Stimulated activated naive CD4-positive, alpha-beta T cell (primary cell): Measurements from ENCODE around the gene ELOVL5.
"Not testable (repeated sequence)": the region's sequence is repeated elsewhere in the genome, so short reads cannot be mapped to it uniquely, and the experiment has no call there.

ENCODE experiments used
- DNase-seq, 6 experiments: peaks; one replicate each; lab custom pipeline; 2025; lab: John Stamatoyannopoulos, UW

Gene ELOVL5, protein sequence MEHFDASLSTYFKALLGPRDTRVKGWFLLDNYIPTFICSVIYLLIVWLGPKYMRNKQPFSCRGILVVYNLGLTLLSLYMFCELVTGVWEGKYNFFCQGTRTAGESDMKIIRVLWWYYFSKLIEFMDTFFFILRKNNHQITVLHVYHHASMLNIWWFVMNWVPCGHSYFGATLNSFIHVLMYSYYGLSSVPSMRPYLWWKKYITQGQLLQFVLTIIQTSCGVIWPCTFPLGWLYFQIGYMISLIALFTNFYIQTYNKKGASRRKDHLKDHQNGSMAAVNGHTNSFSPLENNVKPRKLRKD

DNA sequence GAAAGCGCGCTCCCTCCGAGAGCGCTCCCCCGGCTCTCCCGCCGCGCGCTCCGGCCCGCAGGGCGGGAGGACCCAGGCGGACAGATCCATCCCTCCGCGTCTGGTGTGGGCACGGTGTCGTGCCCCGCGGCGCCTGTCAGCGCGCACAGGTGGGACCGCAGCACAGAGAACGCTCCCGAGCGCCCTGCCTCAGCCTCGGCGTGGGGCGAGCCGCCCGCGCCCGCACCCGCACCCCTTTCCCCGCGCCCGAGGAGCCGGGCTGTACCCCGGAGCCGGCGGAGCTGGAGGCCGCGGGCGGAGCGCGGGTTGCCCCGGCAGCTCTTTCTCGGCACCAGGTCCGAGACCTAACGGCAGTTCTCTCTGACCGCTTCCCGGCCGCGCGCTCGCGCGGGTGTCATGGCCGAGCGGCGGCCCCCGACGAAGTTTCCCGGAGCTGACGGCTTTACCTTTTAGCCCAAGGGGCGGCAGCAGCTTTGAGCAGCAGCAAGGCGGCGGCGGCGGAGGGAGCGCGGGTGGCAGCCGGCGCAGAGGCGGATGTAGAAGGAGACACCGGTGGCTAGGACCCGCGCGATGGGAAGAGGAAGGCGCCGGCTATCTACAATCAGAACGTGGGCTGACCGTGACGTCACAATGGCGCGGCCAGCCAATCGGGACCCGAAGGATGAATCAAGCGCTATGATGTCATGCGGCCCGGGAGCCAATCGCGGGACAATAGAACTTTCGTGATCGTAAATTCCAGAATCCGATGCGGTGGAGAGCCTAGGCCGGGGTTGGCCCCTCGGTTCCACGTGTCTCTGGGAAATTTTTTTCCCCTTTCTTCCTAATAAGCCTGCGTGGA, at the start of gene ELOVL5:
ELOVL5 (minus strand) TSS at position 580 of the 838 bp plus-strand sequence. CDS start 53,251 bp downstream, outside the sequence.
- peak; percentile 81 to 96 (median 87) for DNase-seq

DNA sequence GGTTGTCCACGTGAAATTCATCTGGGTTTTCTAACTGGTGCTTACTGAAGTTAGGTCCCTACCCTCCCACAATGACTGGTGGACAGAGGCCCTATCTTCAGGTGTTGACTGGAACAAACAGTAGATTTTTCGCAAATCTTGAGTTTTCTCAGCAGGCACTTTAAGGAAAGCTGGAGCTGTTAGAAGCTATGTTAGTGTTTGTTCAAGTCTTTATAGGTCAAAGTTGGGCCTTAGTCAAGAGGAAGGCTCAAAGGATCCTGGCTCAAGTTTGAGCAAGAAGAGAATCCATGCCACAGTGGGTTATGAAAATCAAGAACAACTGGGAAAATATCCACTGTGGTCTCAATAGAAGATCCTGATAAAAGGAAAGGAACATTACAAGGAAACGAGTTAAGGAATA, 48.5 kb upstream of the ELOVL5 start:
- DNase-seq, result no peak

DNA sequence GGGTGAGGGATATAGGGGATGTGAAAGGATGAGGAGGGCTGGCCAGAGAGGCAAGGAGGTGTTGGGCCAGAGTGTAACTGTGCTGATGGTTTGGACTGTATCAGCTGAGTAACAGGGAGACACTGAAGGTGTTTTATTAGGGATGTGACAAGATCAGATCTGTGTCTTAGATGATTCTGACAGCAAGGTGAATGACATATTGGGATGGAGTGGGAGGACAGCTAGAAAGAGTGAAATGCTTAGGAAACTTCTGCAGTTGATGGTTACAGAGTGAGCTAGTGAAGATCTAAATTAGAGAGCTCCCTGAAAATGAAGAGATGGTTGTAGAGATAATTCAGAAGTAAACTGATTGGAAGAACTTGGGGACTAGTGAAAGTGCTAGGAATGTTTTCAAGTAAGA, 47.2 kb upstream of the ELOVL5 start:
- no peak for DNase-seq

DNA sequence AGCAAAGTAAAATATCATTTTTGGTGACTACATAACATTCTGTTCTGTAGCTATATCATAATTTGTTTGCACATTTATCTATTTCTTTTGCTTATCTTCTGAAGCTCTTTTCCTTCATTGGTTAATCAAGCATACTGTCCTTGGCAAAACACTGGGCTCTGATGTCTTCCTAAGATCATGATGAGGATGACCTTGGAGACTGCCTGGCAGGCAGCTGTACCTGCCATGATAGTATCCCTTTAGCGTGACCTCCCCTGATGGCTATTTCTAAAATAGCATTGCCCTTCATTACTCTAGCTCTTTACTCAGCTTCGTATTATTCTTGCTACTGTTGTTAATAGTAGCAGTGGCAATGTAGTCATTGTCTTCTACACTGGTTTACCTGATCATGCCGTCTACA, 46.0 kb upstream of the ELOVL5 start:
- DNase-seq, result no peak

DNA sequence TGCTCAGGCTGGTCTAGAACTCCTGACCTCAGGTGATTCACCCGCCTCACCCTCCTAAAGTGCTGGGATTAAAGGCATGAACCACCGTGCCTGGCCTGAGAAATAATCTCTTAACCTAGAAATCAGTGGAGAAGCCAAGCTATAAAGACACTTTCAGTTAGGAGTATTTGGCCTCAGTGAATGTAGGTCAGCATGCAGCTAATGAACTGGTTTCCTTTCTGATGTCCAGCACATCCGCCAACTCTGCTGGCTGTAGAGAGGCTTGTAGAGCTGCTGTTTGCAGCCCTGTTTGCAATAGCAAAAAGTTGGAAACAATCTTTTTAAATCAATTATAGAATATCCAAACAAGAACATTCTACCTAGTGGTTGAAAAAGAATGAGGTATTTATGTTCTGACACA, 42.4 kb upstream of the ELOVL5 start:
- no peak for DNase-seq

DNA sequence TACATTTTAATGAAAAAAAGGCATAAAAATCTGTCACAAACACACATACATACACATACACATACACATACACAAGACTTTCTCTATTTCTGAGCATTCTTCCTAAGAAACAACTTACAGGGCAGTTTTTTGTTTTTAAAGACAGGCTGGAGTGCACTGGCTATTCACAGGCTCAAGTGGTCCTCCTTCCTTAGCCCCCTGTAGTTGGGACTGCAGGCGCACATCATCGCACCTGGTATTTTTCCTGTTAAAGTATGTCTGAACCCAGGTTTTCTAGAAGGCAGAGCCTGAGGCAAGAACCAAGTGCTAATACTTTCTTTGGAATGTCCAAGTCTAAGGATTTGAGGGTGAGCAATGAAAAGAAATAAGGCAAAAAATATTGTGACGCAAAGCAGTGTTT, 41.3 kb upstream of the ELOVL5 start:
- no peak for DNase-seq

DNA sequence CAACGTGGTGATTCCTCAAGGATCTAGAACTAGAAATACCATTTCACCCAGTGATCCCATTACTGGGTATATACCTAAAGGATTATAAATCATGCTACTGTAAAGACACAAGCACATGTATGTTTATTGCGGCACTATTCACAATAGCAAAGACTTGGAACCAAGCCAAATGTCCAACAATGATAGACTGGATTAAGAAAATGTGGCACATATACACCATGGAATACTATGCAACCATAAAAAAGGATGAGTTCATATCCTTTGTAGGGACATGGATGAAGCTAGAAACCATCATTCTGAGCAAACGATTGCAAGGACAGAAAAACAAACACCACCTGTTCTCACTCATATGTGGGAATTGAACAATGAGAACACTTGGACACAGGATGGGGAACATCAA, 39.9 kb upstream of the ELOVL5 start:
- DNase-seq, result not testable (repeated sequence)

DNA sequence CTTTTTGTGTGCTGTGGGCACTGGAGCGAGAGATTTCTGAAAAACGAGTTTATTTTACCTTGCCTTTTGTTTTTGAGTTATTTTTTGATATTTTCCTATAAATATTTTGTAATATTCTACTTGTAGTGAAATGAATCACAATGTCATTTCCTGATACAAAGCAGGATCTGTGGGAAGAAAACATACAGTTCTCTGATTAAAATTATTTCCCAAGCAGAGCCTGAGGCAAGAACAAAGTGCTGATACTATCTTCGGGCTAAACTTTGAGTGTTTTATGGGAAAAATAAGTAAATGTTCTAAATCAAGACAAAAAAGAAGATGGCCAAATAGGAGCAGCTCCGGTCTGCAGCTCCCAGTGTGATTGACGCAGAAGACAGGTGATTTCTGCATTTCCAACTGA, 33.7 kb upstream of the ELOVL5 start:
- DNase-seq, result no peak

DNA sequence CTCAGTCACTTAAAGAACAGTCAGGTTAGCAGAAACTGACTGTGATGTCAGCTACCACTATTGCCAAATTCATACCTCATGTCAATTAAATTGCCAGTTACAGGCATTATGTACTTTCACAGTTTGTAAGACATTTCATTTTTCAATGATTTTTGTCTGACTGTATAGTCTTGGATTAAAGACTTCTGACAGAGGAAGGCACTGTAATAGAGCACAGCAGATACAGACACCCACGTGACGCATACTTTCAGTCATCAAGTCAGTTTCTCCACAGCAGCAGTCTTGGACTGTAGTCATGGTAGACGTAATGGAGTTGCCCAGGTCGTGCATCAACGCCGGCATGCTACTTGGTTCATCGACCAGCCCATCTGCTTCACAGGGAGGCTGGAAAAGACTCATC, 29.5 kb upstream of the ELOVL5 start:
- DNase-seq, result no peak

DNA sequence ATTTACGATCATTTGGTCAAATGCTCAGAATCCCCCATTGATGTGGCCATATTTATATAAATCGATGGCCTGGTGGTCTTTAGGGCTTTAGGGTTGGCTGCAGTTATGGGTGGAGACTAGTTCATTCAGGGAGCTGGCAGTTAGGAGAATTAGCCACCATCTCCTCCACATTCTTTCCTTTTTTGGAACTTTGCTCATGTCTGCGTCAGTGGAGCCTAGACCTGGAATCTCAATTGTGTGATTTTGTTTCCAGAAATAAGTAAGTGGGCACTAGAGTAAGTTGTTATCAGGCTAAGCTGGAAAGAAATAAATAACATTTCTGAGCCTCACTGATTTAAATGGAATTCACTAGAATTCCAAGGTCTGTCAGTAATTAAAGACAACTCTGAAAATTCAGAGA, 29.0 kb upstream of the ELOVL5 start:
- no peak for DNase-seq

DNA sequence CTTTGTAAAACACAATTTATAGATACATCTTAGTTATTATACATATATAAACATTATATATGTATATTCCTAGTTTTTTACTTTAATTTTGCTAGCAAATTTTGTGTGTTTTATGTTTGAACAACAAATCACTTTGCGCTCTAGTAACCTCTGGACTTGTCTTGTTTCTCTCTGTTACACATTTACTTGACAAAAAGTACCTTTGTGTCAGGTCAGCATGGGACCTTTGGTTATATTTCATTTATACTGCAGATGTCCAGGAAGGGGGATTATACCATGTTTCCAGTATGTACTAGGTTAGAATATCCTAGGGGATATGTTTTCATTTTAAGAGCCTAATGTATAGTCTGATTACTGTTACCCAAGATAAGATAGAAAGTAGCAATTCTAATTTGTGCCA, 28.5 kb upstream of the ELOVL5 start:
- no peak for DNase-seq

DNA sequence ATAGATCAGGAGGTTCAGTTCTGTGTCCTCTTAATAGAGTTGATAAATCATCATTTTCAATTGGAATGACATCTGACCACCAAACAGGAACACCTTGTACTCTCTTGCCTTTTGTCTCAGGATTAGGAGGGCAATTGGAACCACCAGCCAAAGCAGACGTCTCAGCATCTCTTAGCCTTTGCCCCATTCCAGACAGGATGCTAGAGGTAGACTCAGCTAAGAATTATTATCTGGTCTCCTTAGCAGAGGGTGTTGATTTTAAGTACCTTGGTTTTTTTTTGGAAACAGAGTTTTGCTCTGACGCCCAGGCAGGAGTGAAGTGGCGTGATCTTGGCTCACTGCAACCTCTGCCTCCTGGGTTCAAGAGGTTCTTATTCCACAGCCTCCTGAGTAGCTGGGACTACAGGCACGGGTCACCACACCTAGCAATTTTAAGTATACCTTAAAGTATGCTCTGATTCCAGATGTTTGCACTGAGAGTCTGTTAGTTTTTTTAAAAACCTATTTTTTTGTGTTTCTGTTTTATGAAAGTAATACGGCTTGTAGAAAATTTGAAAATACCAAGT, 28.0 kb upstream of the ELOVL5 start:
- DNase-seq, result no peak

DNA sequence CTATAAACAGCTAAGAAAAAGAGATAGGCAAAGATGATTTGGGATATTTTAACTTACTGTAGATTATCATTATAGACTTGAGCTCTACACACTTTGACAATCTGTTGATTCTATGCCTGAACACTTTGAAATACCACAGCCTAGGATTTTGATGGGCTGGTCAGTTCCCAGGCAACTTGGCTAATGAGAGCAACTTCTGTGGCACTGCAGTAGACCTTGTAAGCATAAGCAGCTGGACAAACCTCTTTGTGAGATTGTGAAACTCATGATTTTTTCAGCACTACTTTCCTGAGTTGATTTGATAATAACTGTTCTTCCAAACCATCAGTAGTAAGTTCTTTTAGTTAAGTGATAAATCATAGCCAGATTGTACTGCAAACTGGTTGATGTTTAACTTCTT, 27.1 kb upstream of the ELOVL5 start:
- DNase-seq, result no peak

DNA sequence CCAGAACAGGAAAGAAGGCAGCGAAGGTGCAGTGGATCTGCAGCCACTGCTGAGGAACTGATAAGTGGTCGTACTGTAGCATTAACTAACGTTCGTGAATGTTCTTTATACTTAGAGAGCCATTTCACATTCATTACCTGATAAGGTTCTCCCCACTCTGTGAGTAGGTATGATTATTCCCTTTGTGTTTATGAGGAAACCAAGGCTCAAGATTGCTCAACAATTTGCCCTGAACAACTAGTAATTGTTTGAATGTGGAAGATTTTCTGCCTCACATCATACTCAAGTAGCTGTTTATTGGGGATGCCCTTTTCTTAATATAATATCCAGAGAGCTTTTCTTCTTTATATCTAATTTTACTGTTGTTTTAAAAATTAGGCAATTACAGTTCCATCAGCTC, 24.9 kb upstream of the ELOVL5 start:
- no peak for DNase-seq

DNA sequence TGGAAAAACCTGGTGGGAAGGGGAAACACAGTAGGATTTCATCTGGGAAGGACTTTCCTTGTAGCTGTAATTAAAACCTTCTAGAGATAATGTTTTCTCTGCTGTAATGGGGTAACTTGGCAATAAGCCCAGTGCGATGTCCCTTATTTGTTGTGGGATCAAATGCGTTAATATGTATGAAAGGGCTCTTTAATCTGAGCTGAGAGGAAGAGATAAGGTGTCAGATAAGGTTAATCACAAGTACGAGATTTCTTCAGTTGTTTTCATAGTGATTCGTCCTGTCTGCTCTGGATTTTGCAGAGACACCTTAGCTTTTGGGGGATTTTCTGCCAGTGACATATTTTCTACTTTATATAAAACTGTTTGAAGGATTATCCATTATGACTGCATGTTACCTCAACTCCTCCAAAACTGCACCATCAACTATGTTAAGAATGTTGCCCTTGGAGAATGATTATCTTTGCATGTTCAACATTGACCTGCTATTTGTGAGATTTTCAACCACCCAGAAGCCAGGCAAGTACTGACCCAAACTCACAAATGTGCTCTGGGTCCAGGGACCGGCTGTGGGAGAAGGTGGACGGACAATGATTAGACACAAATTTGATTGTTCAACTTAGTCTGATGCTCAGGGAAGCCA, 21.2 kb upstream of the ELOVL5 start:
- no peak for DNase-seq

DNA sequence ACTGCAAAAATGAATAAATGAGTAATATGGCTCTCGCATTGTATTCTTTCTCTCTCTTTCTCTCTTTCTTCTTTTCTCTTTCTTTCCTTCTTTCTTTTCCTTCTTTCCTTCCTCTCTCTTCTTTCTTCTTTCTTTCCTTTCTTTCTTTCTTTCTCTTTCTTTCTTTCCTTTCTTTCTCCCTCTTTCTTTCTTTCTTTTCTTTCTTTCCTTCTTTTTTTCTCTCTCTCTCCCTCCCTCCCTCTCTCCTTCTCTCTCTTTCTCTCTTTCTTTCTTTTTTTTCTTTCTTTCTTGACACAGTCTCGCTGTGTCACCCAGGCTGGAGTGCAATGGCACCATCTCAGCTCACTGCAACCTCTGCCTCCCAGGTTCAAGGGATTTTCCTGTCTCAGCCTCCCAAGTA, 20.3 kb upstream of the ELOVL5 start:
- no peak for DNase-seq

DNA sequence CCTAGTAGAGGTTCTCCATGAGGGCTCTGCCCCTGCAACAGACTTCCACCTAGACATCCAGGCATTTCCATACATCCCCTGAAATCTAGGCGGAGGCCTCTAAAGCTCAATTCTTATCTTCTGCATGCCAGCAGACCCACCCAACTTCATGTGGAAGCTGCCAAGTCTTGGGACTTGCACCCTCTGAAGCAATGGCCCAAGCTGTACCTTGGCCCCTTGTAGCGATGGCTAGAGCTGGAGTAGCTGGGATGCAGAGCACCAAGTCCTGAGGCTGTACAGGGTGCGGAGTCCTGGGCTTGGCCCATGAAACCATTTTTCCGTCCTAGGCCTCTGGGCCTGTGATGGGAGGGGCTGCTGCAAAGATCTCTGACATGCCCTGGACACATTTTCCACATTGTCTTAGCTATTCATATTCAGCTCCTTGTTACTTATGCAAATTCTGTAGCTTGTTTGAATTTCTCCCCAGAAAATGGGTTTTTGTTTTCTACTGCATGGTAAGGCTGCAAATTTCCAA, 17.4 kb upstream of the ELOVL5 start:
- DNase-seq, result no peak

DNA sequence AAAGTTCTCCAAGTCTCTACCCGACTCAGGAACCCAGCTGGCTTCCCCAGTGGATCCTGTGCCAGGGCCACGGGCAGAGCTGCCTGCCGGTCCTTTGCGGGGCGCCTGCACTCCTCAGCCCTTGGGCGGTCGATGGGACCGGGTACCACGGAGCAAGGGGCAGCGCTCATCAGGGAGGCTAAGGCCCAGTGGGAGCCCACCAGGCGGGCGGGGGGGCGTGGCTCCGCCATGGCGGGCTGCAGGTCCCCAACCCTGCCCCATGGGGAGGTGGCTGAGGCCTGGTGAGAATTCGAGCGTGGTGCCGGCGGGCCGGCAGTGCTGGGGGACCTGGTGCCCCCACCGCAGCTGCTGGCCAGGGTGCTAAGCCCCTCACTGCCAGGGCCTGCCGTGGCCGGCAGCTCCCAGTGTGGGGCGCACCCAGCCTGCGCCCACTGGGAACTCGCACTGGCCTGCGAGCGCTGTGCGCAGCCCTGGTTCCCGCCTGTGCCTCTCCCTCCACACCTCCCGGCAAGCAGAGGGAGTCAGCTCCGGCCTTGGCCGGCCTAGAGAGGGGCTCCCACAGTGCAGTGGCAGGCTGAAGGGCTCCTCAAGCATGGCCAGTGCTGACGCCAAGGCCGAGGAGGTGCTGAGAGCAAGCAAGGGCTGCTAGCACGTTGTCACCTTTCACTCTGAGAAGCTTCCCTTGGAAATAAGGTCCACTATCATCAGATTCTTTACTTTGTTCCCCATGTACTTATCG, 14.8 kb upstream of the ELOVL5 start:
- DNase-seq, result no peak

DNA sequence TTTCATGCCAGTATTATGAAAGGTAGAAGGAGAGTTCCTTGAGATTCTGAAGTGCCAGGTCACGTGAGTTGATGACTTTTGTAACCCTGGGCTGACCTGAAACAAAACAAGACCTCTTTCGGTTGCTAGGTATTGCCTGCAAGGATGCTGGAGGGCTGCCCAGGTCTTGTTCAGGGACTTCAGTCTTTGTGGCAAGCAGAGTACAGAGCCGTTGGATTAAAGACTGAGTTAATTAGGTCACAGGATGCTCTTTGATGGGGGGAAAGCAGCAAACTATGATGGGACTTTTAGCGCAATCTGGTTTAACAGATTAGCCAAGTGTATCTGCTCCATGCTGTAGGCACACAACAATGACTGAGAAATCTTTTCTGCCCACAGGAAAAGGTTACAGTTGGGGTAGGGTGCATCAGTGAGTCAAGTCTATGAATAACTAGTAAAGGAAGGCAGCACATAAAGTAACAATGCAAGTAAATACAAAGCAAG, 12.8 kb upstream of the ELOVL5 start:
- peak; percentile 48 to 80 (median 68) for DNase-seq

DNA sequence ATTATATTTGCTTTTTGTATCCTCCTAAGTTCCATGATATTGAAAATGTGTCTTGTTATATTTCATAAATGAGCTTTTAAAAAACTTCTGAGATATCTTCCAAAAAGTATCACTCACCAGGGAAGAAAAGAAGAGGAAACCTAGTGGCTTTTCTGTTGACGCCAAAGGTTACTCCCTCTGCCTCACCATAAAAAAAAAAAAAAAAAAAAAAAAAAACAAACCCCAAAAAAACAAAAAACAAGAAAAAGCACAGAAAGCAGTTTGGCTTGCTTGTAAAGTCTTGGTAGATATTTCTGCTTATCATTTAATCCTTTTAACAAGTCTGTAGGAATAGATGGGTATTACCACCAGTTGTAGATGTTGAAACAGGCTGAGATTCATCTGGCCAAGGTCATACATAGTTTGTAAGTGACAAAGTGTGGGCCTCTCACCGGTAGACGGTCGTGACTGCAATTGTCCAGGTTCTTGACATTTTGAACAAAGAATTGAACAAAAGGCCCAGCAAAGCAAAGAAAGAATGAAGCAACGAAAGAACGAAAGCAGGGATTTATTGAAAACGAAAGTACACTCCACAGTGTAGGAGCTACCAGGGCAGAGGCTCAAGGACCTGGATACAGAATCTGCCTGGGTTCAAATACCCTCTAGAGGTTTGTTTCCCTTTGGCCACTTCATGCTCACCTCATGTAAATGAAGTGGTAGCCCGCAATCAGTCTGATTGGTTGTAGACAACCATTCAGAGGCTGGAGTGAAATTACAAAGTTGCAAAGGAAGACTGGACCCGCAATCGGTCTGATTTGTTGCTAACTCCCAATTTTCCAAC, 11.6 kb upstream of the ELOVL5 start:
- peak in 3 of 6 experiments; percentile 26 to 70 (median 66) for DNase-seq

DNA sequence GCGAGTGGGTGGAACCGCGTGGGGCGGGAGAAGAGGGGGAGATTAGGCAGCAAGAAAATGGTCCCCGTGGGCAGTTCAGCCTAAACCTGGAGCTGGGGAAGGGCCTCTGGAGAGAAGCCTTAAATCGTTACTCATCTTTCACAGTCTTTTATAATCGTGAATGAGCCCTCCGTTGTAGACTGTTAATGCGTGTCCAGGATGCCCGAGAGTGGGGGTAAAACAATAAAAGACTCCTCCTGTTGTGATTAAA, 11.0 kb upstream of the ELOVL5 start:
- DNase-seq, result no peak
